ENCODE results near the gene GASK1A.

DNA sequence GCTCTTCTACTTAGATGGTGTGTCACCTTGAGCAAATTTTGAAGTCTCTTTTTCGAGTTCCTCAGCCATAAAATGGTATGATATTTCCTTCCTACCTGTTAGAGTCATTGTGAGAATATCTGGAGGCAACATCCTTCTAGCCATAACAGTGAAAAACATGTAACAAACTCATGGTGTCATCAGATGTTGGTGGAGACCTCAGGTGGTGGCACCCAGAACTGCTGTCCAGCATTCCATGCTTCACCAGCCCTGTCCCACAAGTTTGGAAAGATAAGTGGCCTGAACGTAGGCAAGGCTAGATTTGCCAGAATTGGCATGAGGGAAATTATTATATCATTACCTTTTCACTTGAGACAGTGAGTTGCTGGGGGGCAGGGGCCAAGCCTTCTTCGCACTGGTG is 30.4 kb downstream of the GASK1A start:
- TF ChIP-seq POLR2A (IDR thresholded peaks at IDR 0.05; ENCODE audit: low read depth, low read length) = no peak
- TF ChIP-seq SMC3 (IDR thresholded peaks at IDR 0.05; ENCODE audit: low read depth, low read length) = no peak
- TF ChIP-seq, protein P1, sequence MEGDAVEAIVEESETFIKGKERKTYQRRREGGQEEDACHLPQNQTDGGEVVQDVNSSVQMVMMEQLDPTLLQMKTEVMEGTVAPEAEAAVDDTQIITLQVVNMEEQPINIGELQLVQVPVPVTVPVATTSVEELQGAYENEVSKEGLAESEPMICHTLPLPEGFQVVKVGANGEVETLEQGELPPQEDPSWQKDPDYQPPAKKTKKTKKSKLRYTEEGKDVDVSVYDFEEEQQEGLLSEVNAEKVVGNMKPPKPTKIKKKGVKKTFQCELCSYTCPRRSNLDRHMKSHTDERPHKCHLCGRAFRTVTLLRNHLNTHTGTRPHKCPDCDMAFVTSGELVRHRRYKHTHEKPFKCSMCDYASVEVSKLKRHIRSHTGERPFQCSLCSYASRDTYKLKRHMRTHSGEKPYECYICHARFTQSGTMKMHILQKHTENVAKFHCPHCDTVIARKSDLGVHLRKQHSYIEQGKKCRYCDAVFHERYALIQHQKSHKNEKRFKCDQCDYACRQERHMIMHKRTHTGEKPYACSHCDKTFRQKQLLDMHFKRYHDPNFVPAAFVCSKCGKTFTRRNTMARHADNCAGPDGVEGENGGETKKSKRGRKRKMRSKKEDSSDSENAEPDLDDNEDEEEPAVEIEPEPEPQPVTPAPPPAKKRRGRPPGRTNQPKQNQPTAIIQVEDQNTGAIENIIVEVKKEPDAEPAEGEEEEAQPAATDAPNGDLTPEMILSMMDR (conservative IDR thresholded peaks at IDR 0.05; ENCODE audit: low read depth, low read length) = no peak
- no peak for TF ChIP-seq MAFK (IDR thresholded peaks at IDR 0.05; ENCODE audit: low read depth, low read length)

All from IMR-90 (cell line).